Activated gamma-delta T cell (primary cell): ENCODE data around the gene PSAPL1.

Experiments
- DNase-seq: peaks from one replicate; lab custom pipeline; 2025; lab: John Stamatoyannopoulos, UW

The PSAPL1 gene

DNA sequence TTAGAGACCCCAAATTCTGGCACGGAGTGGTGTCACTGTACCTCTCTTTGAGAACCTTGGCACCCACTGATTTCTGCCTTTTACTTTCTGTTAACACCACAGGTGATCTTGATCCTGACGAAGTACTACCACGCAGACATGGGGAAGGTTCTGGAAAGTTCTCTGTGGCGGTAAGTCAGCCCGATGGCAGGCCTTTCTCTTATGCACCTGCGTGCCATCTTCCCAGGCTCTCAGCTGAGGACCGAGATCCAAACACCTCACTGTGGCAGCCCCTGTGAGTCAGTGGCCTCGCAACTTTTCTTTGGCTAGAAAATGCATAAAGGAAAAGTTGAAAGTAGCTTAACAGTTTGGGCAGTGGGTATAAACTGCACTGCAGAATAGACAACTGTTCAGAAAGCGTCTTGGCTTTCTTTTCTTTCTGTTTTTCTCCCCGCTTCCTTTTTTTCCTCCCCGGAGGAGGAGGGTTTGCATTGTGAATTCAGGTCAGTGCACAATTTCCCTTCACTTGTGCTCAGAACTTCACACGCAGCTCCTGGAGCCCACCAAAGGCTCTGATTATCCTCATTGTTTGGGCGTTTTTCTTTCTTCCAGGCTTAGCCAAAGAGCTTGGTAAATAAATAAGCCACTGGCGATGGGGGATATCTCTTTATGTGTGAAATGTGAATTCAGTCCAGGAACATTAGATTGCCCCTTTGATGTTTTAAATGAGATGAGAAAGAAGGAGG lies 38.4 kb downstream of the PSAPL1 start:
- no peak for DNase-seq

DNA sequence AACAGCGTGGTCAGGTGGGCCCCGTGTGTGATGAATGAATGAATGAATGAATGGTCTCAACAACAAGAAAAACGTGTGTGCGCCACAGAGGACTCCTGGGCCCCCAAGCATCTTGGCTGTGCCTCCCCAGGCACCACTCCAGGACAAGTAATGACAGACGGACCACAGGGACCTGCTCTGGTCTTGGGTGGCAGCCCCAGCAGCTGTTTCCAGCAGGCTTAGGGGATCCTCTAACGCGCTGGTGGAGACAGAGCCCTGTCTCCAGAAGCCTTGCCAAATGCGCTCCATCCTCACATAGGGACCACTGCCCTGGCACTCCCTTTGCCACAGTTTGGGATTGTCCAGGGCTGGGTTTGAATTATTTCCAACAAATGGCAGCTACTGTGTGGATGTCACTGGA lies 39.1 kb downstream of the PSAPL1 start:
- no peak for DNase-seq

DNA sequence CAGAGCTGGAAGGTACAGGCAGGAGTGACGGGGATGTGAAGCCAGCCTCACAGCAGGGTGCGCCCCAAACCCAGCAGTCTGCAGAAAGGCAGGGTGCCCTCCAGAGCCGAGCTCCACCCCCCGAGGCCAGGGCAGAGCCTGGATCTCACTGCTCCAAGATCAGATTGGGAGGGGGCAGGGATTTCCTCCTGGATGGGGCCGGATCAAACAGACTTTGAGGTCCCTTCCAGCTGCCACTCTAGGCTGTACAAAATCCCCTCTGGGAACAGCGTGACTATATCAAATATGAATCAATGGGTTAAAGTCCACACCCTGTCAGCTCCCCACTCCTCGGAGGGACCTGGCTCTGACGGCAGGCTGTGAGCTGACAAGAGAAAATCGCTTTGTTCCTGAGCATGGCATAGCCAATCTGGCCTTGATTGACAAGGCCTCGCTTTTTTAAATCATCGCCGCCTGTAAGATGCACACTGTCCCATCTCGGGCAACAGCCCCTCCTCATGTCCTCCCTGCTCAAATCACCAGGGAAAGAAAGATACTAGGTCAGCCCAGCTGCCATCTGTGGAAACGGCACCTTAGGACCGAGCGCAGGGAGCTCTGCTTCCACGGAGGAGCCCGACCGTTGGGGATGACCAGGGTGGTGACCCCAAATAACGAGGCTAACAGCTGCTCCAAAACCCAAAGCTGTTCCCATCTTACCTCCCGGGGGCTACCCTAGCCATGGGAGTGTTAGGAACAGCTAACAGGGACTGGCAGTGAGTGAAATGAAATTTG lies 39.9 kb downstream of the PSAPL1 start:
- no peak for DNase-seq

DNA sequence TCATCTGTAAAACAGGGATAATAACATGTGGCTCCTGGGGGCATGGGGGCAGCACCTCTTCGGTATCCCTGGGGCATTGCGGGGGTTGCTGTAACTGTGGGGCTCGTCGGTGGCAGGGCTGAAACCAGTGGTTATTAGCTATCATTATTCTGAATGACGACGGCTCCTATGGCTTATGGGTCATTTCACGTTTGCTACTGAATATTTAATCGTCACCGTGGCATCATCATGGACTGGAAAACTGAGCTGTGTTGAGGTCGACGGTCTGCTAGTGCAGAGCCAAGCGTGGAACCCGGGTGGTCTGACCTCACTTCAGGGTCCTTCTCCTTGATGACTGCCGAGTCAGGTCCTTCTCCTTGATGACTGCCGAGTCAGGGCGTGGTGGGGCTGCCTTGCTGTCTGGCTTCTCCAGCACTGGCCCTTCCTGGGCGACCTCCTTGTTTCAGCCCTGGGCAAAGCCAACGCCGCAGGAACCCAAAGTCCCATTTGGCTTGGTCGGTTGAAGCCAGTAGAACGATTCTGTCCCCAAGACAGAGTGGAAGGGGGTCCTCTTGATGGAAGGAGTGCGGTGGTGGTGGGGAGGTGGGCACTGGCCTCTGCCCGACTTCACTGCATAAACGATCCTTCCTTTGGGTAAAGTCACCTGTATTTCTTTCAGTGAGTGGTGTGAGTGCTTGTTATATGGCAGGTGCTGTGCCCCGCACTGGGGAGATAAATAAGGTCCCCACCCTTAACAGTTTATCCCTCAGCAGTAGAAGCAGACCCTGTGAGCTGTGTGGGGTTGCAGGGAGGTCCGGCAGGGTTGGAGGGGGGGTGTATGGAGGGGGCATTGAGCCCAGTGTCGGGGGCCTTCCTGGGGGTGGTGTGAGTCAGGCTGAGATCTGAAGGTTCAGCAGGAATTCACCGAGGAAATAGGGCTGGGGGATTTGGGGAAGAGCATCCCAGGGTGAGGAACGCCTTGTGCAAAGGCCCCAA lies 40.8 kb downstream of the PSAPL1 start:
- DNase-seq, result no peak

DNA sequence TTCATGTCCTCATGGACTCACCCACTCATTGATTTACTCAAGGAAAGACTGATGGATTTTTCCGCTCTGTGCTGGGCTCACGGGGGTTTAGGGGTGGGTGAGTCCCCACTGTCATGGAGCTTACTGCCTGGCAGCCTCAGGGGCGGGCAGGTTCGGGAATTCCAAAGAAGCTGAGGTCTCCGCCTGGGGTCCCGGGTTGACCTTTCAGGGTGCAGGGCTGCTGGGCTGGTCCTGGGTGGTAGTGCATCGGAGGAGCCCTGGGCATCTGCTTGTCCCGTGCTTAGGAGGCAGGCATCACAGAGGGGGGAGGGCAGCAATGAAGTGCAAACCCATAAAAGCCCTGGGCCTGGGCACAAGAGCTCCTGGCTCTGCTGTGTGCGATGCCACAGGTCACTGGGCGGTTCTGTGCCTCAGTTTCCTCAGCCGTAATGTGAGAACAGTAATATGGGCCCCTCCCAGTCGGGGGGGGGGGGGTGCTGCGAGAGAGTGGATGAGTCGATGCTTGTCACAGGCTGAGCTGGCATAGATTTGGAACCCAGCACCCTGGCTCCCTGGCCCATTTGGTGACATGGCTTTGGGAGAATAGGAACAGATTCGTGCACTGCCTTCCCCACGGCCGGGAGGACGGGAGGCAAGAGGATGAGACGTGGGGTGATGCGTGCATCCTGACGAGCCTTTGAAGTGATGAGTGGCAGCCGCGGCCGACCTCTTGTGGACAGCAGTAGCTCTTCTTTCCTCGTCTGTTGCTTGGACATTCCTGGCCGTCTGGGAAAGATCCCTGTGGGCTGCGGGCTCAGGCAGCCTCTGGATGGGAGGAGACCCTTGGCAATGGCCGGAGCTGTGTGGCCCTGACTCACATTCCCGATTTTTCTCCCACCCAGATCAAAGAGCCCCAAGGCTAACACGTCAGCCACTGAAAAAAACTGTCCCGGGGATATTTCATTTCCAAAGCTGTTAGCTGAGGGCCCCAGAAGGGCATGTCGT lies 42.0 kb downstream of the PSAPL1 start:
- no peak for DNase-seq

DNA sequence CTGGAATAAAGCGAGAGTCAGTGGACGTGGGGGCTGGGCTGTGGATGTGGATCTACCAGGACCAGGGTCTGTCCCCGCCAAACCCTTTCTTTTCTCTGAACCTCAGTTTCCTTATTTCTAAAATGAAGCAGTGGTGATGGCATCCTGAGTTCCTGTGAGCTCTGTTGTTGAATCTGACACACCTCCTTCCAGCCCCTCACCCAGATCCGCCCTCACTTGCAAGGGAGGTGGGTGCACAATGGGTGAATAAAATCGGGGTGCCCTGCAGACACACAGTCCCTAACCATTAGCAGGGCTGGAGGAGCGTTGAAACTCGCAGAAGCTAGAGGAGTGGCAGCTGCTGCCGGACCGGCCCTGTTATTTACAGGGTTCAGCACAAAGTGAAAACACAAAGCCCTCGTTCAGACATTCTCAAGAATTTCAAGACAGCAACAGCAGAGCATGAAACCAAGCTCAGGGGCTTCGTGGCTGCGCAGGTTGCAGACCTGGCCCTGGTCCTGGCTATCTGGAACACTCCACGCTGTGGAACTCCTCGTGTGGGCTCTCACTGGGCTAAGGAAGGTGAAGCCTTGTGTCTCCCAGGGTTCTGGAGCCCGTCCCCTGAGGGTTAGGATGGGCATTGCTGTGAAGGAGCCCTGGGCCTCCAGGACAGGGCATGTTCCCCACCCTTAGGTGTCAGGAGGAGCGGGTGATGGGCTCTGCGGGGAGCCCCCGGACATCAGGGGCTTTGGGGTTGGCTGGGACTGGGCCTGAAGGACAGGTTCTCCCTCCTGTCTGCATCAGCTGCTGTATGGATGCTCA lies 42.9 kb downstream of the PSAPL1 start:
- DNase-seq, result no peak

DNA sequence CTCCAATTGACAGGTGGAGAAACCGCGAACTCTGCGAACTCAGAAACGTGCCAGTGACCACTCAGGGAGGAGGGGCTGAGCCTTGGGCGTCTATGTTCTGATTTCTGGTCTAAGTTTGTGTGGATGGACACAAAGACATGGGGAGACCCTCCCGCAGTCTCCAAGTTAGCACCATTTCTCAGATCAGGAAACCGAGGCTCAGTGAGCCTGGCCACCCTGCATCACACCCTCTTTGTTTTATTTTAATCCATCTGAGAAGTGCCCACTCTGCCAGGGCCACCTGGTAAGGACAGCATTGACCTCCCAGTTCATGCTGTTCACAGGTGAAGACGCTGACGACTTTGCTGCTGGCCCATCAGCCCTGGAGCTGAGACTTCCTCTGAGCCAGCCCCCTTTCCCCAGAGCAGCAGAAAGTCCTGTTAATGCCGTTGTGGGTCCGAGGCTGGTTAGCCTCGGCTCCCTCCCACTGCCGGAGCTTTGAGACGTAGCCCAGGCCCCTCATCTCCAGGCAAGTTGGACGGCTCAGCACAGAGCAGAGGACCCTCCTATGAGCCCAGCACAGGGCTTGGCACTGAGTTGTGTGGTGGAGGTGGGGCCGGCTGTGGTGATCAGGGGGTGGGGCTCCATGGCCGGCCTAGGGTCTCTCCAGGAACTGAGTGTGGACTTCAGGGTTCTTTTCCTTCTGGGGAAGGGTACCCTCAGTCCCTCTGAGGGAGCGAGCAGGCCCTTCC lies 43.7 kb downstream of the PSAPL1 start:
- no peak for DNase-seq

DNA sequence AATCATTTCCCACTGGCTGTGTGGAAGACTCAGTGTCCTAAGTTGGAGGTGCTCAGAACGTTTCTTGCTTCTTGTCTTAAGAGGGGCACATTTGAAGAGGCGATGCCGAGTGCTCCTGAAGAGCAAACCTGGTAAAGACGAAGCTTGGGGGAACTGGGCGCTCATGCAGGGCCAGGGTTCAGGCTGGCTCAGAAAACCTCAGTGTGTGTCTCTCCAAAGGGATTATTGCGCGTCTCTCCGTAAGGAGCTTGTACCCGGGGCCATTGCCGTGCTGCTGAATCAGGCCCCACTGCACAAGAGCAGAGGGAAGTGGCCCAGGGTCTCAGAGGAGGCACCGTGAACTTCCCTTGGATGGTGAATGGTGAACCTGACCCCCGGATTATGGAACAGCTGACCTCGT lies 44.4 kb downstream of the PSAPL1 start:
- DNase-seq, result no peak

DNA sequence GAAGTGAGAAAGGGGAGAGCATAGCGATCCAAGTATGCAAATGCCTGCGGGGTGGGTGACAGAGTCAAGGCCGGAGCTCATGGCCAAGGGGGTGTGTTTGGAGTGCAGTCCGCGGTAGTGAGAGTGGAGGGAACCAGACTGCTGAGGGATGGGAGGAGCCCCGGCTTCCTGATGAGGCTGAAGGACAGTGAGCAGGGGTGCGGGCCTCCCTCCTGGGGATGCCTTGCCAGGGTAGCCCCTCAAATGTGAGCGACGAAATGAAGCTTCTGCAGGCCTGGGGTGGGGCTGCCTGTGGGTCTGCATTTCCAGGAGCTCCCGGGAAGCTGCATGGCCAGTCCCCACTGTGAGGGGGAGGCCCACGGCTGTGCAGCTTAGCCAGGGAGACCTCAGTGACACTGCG lies 45.0 kb downstream of the PSAPL1 start:
- no peak for DNase-seq

DNA sequence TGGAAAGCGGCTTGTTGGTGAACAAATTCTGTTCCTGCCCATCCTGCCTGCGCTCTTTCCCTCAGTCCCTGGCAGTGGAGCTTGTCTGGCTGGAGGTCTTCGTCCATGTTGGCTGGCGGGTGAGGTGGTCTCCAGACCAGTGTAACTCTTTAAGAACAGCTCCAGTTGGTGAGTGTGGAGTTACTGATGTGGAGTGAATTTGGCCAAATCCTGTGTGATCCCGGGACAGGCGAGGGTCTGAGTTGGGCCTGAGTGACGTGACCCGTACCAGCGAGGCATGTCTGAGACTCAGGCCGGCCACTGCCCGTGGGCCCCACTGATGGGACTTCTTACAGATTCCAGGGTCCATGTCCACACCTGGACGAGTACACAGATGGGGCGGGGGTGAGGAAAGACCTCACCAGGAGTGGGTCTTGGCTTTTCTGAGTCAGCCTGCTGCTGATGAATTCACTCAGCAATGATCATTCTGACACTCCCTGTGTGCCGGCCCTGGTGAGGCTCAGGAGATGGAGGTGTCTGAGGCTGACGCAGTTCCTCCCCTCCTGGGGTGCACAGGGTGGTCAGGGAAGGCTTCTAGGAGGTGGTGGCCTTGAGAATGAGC lies 45.5 kb downstream of the PSAPL1 start:
- DNase-seq, result no peak

DNA sequence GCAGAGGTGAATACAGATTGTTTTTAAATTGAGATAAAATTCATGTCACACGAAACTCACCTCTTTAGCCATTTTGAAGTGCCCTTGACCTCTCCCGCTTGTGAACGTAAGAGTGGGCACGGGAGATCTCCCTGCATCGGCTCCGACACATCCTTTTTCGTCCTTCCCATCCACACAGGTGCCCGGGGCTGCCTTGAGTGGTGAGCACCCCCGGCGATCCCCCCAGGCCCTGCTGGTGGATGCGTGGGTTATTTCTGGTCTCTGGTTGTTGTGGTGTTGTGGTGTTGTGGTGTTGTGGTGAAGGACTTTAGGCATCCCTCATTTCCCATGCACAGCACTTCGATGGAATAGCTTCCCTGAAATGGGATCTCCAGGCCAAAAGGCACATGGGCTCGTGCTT lies 46.1 kb downstream of the PSAPL1 start:
- DNase-seq, result no peak

DNA sequence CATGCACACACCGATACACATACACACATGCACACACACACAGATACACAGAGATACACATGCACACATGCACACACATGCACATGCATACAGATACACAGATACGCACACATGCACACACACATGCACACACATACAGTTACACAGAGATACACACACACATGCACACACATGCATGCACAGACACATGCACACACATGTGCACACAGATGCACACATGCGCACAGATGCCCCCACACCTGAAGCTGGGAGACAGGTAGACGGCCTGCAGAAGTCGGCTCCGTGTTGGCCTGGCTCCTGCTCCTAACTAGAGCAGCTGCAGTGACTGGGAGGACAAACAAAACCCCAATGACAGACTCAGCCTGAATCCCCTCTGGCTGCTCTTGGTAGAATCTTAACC lies 46.8 kb downstream of the PSAPL1 start:
- no peak for DNase-seq

DNA sequence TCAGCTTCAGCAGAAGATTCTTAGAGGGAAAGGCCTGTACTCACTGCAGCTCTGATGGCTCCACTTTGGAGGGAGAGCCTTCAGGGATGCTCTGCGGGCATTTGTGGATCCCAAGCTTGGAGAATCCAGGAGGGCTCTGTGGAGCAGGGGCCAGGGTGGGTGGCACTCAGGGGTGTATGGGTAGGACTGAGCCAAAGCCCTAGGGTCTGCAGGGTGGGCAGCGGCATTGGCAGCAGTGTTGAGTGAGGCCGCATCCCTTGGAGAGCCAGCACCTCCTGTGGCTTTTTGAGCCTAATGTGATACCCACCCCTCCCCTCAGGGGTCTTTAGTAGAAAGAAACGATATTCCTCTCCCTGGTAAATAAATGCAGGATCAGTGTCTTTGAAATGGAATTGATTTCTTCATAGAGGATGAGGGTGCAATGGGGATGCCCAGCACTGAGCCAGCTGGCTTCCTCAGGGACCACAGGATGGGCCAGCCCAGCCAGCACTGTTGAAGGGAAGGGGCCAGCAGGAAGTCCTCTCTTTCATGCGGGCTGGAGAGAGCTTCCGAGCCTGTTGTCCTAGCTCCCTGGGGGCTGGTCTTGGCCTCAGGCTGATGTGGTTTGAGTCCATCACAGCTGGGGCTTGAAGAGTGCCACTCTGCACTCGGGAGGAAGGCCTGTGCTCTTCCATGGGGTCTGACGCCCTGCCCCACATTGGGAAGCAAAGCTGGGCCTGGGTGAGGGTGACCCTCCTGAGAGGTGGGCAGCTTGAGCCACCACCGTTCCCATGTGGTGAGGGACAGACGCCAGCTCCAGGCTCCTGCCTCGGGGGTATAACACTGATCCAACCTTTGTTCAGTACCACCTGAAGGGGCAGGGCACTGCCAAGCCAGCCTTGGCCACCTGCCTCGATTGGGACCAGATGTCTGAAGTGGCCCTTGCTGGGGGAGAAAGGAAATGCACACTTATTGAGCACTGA lies 49.5 kb downstream of the PSAPL1 start:
- DNase-seq, result no peak

DNA sequence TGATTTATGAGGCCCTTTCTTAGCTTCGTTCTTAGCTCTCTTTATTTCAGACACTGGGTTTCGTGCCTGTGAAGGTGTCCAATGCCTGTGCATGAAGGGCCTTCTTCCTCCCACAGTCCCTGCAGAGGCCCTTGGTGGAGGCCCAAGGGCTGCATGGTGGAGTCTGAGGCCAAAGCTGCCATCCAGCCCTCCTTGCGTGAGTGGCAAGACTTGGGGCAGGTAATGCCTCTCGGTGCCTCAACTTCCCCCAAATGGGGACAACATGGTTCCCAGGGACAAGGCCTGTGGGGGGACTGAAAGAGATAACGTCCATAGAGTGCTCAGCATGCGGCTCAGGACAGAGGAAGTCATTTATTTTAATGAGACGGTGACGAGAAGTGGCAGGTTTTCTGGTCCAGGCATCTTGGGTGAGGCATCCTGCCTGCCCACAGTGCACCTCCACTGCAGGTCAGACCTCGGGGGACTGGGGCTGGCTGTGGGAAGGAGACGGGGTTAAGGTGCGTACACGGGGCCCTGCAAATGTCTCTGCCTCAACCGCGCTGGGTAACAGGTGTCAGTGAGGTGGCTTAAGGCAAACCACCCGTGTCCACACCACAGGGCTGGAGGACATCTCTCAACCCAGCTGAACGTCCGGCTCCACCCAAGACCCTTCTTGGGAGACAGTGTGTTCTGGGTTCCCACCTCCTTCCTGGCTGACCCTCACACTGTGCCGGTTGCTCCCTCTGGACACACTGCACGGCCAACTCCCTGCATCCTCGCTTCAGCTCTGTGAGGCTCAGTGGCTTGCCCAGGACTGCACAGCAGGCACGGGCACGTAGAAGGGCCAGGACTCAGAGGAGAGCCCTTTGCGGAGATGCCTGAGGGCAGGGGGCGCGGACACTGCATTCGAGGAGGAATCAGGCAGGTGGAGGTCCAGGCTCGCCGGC lies 50.5 kb downstream of the PSAPL1 start:
- DNase-seq, result no peak

DNA sequence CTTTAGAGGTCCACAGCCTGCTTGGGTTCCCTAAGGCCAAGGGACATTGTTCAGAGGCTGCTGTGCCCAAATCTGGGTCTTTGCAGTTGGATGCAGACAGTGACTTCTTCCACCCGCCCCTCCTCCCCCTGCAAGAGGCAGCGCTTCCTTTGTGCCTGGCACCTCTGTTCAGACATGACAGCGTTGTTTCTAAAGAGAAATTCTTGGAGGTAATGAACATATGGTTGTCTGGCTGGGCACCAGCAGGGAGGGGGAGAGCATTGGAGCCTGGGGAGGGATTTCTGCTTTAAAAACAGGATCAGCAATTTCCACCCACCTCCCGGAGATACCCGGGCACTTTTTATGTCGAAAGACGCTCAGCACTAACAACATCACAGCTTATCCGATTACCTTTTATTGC lies 51.5 kb downstream of the PSAPL1 start:
- no peak for DNase-seq

DNA sequence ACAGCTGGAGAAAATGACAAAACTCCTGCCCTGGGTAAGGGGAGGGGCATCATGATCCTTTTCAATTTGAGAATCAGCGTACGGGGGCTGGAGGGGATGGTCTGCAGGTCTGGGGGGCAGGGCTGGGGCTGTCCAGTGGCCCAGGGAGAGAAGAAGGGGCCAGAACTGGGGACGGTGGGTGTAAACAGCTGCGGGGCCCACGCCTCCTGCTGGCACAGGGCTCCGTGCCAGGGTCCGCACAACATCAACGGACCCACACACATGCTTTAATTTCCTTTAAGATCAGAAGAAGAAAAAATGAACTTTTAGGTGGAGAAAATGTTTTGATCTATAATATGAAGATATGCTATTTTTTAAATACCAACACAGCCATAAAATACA lies 52.1 kb downstream of the PSAPL1 start:
- no peak for DNase-seq
